Activated CD8-positive, alpha-beta memory T cell treated with anti-CD3 and anti-CD28 coated beads for 1 hour (primary cell): ENCODE measurements around the gene PDYN.
"Not testable (repeated sequence)": the region's sequence is repeated elsewhere in the genome, so short reads cannot be mapped to it uniquely, and the experiment has no call there.

Experiments
- DNase-seq, 2 donors: peaks; one replicate each; pipeline ENCODE4 v3.0.0-alpha.2; 2020; ENCODE audit warnings: low read depth in 1 of 2; ENCODE audit errors: extremely low read depth in 1 of 2

PDYN gene

DNA sequence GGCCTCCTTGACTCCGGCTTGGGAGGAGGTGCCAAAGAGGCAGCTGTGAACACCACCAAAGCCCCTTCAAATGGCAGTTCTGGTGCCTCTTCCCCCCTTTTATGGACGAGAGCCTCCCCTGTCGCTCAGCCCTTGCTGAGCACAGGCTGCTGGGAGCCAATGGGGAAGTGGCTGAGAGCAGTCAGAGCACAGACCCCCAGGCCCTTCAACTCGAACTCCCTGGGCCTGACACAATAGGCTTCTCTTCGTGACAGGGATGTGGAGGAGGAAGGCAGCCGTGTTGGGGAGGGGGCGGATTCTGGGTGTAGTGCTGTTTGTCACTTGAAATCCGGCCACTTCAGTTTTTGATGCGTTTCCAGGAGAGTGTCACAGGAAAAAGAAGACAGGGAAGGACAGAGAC is at the start of gene PDYN:
Gene PDYN (minus strand): TSS at position 73 of the 400 bp plus-strand sequence. CDS start 10,974 bp downstream, outside the sequence.
- no peak for DNase-seq

DNA sequence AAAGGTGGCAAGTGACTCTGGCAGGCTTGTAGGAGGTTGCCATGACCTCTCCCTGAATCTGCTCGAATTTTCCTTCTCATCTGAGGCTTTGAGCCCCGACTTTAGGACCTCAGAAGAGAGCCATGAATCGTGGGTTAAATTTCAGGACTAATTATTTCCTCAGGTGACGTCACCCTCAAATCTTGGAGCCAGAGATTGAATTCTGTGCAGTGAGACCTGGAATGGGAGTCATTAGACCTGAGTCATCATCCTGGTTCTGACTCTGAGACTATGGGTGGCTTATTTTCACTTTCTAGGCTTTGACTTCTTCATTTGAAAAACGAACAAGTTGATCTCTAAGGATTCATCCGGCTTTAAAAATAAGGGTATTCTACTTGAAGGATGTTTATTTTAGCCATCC is 48.5 kb upstream of the PDYN start:
- no peak for DNase-seq

DNA sequence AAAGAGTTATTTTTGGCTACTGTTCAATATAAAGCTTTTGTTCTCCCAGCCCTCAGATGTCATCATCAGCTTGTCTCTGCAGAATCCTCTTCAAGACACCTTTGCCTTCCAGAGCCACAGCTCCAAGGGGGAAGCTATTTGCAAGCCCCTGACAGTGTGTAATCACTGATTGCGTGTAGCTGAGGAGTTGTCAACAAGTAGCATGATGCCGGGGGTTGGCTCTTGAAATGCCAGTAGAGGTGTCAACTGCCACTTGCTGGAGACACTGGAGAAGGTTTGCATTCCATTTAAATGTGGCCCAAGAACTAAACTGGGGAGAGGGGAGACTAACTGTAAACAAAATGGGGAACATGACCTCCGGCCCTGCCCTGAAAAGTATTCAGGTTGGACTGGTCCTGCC is 44.3 kb upstream of the PDYN start:
- DNase-seq, result no peak

DNA sequence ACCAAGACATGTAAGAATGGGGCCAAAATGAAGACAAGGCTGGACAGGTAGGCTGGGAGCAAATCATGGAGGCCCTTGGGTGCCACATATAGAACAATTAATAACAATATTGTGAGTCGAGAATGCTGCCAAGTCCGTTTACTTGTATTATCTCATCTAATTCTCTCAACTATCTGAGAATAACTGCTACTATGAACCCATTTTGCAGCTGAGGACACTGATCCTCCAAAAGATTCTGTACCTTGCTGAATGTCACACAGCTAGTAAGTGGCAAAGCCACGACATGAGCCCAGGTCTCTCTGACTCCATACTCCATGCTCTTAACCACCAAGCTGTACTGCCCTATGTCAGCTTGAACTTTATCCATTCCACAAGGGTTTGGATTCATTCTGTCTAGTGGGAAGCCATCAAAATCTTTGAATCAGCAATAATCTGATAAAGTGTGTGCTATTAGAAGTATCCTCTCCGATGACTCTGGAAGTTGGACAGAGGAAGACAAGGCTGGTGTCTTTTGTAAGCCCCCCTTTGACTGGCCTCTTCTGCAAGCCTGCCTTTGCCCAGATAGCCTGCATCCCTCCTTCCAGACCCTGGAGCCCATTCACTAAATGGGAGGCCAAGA is 43.5 kb upstream of the PDYN start:
- DNase-seq, result no peak

DNA sequence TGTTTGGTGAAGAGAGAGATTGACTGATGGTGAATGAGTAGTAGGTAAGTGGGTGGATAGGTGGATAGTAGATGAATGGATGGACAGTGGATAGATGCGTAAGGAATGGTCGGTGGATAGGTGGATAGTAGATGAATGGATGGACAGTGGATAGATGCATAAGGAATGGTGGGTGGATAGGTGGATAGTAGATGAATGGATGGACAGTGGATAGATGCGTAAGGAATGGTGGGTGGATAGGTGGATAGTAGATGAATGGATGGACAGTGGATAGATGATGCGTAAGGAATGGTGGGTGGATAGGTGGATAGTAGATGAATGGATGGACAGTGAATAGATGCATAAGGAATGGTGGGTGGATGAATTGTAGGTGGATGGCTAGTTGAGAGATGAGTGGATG is 42.5 kb upstream of the PDYN start:
- DNase-seq, result not testable (repeated sequence)

DNA sequence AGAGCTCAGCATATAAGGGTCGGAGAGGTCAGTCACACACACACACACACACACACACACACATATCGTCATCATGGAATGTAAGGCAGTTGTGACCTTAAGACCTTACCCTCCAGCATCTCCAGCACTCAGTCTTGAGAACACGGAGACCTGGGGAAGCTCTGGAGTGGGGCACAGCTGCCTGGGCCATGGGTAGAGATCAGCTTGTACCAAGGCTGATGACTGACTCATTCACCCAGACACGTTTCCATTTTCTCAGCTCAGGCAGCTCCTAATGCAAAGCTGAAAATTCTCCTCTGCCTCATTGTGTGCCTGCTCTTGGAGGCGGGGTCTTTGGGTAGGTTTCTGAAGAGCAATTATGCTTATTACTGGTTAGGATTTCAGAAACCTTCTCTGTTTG is 38.3 kb upstream of the PDYN start:
- DNase-seq, result no peak

DNA sequence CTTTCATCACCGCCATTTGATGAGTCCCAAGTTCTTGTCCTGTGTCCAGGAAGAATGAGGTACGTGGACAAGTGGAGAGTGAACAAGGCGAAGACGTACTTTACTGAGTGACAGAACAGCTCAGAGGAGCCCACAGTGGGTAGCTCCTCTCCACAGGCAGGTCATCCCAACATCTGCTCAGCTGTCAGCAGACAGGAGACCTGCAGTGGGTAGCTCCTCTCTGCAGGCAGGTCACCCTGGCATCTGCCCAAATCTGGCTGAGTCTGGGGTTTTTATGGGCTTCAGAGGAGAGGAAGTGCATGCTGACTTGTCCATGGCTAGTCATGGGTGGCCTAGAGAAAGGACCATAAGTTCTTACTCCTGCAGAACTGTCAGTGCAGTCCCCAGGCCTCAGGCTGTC is 32.7 kb upstream of the PDYN start:
- no peak for DNase-seq

DNA sequence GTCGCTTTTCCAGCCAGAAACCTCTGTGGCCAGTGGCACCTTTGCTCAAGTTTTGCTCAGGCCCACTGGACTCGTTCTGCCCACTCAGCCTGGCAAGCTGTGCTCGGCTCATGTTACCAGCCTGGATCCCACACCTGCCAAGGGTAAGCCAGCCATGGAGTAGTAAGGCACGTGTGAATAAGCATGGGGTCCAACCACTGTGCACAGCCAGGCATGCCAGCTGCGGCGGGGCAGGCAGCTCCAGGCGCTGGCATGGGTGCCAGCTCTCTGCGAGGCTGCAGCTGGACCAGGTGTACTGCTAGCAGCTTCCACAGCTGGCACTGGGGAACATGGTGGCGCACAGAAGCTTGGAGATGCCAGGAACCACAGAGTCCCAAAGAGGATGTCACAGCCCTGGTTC is 32.1 kb upstream of the PDYN start:
- no peak for DNase-seq

DNA sequence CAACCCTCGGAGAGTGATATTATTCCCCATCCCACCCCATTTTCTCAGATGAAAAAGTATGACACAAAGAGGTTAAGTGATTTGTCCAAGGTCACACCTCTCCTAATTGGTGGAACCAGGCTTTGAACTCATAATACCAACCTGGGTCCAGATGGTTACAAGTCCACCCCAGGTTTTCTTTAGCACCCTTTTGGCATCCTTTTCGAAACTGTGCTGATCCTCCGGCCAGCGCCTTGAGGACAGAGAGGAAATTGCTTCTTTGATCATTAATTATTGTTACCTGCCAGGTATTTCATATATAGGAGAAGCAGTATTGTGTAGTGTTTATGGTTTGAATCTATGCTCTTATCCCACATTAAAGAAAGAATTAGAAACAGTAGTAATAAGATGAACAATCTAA is 29.3 kb upstream of the PDYN start:
- no peak for DNase-seq

DNA sequence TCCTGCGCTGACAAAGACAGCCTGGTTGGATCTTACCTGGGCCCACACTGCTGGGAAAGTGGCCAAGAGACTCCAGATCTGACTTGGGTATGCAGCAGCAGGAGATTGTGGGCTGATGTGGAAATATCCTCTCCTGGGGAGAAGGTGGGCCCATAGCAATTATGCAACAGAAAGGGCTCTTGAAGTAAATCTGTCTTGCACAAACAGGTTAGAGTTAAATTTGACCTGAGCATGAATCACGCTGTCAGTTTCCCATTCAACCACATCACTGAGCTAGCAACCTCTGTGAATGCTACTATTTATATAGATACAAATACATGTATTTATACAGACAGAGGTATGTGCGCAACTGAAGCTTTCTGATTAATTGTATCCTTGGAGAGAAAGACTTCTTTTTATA is 28.3 kb upstream of the PDYN start:
- DNase-seq, result no peak

DNA sequence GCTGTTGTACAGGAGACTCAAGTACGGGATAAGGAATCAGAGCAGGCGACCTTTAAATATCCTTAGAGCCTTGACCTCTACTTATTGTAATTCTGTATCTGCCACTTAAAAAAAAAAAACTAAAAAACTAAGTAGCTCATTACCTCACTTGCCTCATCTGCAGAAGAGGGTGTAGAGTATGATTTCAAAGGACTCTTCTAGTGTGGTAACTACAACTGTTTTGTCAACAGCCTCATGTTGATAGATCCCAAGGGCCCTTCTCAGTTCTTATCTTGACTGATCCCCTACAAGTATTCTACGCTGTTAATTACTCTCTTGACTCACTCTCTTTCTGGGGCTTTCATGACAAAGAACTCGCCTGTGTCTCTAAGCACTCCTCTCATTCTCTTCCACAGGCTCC is 16.7 kb upstream of the PDYN start:
- no peak for DNase-seq

DNA sequence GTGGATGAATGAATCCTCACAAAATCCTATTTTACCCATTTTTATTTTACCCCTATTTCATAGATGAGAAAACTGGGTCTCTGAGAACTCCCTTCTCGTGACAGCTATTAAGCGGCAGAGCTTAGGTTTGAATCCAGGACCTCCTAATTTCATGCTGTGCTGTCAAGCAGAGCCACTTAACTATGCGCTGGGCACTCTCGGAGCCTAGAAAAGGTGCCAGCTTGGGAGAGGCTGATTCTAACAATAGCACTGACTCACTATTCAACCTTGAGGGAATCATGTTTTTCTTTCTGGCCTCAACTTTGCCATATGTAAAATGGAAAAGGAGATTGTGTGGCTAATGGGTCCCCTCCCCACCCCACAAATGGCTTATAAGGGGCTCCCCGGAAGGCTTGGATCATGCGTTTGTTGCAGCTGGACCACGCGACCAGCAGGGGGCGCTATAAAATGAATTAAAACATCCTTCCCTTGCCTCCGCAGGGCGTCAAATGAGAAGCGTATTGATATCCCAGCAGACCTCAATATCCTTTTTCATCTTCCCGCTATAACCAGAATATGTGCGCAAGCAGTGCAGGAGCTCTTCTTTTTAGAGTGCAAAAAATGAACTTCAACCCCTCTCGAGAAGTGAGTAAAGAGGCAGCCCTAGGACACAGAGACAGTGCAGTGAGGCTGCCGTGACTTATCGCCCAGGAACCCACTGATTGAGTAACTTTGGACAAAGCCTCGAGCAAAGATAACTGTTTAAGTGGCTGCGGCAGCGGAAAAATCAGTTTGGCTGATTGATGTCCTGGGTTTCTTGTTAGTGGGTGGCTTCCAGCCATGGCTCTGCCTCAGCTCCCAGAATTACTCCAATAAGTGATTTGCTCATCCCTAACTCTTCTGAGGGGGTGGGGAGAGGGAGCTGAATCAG is 12.8 kb upstream of the PDYN start:
- no peak for DNase-seq

DNA sequence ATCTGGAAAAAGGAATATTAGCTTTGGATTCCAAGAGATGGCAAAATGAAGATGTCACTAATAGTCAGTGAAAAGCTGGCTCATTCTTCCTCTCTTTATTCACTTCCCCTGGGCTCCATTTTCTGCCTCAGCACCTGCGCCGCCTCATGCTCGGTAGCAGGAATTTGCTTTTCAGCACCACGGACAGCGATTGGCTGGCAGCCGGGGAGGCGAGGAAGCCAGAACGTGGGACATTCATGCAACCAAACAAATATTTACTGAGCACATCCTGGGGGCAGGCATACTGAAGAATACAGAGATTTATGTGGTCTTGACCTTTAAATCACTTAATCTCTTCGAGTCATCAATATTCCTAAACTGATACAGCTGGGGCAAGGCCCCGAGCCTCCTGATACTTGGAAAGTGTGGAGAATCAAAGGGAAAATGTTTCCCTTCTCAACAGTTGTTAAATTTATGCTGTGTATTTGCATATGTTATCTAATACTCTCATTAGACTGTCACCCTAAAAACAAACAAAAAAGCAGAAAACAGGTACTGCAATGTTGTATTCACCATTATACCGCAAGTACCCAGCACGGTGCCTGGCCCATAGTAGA is 12.1 kb upstream of the PDYN start:
- DNase-seq, result peak; percentile 4 to 44

DNA sequence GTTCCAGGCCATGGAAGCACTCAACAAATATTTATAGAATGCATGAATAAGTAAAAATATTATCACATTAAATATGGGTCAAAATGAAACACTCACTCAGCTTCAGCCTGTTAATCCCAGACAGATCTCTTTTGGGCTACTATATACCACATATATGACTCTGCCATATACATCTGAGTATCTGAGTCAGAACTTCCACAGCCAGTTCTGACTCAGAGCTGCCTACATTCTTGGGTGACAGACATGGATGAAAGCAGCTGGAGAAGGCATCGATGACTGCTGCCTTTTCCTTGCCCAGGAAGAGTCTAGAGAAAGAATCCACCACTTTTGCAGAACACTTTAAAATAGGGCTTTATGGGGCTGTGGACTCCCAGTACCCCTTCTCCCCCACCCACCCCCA is 11.5 kb upstream of the PDYN start:
- DNase-seq, result no peak

DNA sequence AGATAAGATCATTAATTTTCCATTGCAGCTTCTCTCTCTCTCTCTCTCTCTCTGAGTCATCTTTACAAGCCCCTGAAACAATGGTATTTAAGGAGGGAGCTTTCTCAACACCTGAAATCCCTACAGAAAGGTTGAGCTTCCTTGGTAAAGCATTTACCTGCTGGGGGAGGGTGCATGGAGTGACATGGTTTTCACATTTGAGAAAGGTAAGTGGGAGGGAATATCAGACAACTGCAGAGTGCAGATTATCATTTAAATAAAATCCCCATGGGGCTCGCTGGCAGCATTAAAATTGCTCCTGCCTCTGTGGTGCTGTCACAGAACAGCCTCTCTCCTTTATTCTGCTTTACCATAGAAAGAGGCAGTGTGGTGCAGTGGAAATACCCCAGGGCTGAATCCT is 10.3 kb upstream of the PDYN start:
- DNase-seq, result no peak

DNA sequence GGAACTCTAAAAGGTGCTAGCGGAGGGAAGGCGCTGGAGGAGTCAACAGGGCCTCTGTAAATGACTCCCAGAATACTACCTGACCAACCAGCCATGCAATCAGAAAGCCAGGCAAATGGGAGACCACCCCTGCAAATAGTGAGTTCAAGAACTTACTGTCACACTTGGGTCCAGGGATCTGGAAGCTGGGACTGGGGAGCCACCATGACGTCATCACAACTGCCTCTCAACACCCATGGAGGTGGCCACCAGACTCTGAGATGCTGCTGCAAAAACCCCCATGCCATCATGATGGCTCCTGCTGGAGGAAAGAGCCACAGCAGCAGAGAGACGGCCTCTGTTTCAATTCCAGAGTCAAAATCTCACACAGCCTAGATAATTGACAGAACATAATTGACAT is 8.5 kb upstream of the PDYN start:
- DNase-seq, result no peak

DNA sequence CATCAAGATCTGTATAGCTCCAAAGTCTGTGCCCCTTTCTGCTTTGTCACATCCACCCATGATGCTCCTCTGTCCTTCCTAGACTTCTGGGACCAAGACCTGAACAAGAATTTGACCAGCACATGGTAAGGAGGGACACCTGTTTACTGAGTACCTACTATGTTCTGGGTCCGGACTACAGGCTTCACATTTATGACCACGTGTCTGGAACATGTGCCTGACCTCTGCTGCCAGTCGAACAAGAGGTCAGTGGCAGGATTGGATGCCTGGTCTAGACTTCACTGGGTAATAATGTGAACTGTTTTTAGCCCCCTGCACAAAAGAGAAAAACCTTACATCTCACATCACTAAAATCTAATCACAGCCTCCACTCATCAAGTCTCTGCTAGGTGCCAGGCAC is 7.3 kb upstream of the PDYN start:
- DNase-seq, result no peak

DNA sequence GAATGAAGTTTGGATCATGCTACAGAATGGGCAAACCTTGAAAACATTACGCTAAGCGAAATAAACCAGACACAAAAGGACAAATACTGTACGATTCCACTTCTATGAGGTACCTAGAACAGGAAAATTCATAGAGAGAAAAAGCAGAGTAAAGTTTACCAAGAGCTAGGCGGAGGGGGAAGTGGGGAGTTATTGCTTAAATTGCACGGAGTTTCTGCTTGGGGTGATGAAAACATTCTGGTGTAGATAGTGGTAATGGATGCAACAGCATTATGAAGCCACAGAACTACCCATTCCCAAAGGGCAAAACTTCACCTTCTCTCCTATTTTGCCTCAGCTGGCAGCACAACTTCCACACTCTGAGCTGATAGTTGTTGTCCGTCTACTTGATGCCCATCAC is 6.4 kb upstream of the PDYN start:
- no peak for DNase-seq

DNA sequence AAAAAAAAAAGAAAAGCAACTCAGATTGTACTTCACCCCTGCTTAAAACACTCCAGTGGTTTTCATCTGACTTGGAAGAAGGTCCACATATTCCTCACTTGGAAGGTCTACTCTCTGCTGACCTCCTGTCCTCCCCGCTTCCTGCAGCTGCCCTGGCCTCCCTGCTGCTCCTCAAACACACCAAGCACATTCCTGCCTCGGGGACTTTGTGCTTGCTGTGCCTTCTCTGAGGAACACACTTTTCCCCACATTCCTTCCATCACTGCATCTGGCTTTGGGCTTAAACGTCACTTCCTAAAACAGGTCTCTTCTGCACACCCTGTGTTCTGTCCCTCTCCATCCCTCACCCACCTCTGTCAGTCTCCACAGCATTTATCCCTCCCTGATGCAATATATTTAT is 4.9 kb upstream of the PDYN start:
- DNase-seq, result no peak

DNA sequence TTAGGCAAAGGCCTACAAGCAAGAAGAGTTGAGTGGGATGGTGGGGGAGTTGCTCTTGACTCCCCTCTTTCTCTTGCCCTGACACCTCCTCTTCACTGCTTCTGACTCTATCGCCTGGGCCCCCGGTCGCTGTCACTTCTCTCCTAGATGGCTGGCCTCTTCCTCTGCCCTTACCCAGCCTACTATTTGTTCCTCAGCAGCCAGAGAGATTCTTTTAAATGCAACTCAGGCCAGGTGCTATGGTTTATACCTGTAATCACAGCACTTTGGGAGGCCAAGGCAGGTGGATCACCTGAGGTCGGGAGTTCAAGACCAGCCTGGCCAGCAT is 4.3 kb upstream of the PDYN start:
- DNase-seq, result no peak

DNA sequence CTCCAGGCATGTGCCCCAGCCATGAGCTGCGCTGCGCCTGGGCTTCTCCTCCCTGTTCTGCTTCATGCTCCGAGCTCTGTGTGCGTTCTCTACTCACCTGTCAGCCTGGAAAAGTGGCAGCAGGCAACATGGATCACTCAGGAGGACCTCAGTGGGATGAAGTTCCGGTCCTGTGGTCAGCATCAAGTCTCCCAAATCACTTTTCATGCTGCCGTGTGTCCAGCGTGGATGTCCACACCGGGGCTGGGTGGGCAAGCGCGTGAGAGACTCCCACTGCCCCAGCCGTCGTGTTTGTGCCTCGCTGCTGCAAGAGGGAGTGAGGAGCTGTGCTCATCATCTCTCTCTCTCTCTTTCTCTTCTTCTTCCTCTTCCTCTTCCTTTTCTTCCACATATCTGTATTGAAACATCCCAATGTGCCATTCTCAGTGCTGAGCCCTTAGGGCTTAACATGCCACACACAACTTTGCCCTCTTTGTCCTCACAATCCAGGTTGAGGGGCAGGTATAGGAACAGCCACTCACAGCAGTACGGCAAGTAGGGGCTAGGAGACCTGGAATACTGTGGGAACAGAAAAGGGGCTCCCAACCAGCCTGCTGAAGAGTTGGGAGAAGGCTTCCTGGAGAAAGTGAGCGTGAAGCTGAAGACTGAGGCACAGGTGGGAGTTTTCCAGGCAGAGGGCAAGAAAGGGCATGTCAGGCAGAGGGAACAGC is 3.8 kb upstream of the PDYN start:
- DNase-seq, result no peak
